ENCODE measurements around the gene DNHD1.

Gene DNHD1

DNA sequence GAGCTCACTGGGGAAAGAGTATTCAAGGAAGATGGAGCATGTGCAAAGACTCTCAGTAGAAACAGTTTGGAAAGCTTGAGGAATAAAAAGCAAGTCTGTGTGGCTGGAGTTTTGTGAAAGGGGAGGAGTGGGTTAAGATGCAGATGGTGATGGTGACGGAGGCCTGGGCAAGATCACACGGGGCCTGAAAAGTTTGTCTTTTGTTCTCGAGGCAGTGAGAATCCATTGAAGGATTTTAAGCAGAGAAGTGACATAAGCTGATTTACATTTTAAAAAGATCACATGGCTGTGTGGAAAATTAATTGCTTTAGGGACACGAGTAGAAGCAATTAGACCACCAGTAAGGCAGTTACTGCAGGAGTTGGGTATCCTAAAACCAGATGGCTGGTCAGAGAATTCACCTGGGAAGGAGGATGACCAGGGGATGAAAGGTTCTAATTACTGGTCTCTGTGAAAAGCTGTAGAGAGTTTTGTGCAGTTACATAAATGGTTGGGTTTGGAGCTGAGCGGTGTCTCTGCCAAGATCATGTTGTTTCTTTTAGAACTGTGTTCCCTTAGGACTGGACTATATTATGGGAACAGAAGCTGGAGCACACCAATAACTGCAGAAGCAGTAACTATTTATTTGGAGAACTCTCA, 99.3 kb downstream of the DNHD1 start:
- H3K36me3 ChIP-seq (ENCODE audit: control insufficient read depth, low read length) = peaks cover 93% of the 10 kb centered on the region
- H3K27me3 ChIP-seq (ENCODE audit: control insufficient read depth, low read length) = no peaks in the 10 kb centered on the region
- H4K20me1 ChIP-seq (ENCODE audit: control insufficient read depth, insufficient read depth, low read depth, low read length) = peaks cover 6% of the 10 kb centered on the region; the same call in 1 of the 2 replicates
- H3K9me3 ChIP-seq (ENCODE audit: control insufficient read depth, insufficient read depth, low read length) = no peaks in the 10 kb centered on the region
- no peak overlapping the region for H3K27ac ChIP-seq (ENCODE audit: low read depth, low read length)
- no peaks in the 10 kb centered on the region for H3K9me2 ChIP-seq (replicated peaks; ENCODE audit: control insufficient read depth, low read length)
- H3K4me2 ChIP-seq (ENCODE audit: low read length) = no peak overlapping the region
- no peak for TF ChIP-seq EZH2phosphoT487 (IDR thresholded peaks at IDR 0.05; ENCODE audit: borderline replicate concordance, low read length)
- TF ChIP-seq, protein P1, sequence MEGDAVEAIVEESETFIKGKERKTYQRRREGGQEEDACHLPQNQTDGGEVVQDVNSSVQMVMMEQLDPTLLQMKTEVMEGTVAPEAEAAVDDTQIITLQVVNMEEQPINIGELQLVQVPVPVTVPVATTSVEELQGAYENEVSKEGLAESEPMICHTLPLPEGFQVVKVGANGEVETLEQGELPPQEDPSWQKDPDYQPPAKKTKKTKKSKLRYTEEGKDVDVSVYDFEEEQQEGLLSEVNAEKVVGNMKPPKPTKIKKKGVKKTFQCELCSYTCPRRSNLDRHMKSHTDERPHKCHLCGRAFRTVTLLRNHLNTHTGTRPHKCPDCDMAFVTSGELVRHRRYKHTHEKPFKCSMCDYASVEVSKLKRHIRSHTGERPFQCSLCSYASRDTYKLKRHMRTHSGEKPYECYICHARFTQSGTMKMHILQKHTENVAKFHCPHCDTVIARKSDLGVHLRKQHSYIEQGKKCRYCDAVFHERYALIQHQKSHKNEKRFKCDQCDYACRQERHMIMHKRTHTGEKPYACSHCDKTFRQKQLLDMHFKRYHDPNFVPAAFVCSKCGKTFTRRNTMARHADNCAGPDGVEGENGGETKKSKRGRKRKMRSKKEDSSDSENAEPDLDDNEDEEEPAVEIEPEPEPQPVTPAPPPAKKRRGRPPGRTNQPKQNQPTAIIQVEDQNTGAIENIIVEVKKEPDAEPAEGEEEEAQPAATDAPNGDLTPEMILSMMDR (IDR thresholded peaks at IDR 0.05; ENCODE audit: low read depth, low read length, poor library complexity, severe bottlenecking) = no peak
- H3K79me2 ChIP-seq (ENCODE audit: control insufficient read depth, low read length) = peaks cover 44% of the 10 kb centered on the region
- H3F3A ChIP-seq (ENCODE audit: control insufficient read depth, insufficient read depth) = peaks cover 5% of the 10 kb centered on the region; the same call in 1 of the 2 replicates
- H3K4me1 ChIP-seq (ENCODE audit: control insufficient read depth, low read length) = no peaks in the 10 kb centered on the region; the same call in 1 of the 2 replicates
- H3K4me3 ChIP-seq (ENCODE audit: low read length) = no peak overlapping the region

DNA sequence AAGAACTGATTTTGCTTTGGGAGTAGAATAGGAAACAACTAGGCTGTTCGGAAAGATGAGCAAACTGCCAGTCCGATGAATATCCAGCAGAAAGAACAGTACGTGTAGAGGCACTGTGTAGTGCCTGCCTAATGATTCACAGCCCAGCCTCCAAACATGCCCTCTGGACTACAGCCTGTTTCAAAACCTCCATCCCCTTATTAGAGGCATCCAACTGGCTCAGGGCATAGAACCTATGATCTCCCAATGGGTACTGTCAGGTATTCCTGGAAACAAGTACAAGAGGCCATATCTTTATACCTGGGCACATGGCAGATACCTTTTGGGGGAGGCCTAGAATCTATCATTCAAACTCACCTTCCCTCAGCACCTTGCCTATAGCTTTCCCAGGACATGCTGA, 101.5 kb downstream of the DNHD1 start:
- Histone ChIP-seq H3K4me1 (ENCODE audit: control insufficient read depth, low read length) (peaks cover 11% of the 10 kb centered on the region), H3K36me3 (ENCODE audit: control insufficient read depth, low read length) (peaks cover 91% of the 10 kb centered on the region), H3K9me2 (replicated peaks; ENCODE audit: control insufficient read depth, low read length) (no peaks in the 10 kb centered on the region), H3K27me3 (ENCODE audit: control insufficient read depth, low read length) (no peaks in the 10 kb centered on the region), H3K27ac (ENCODE audit: low read depth, low read length) (no peak overlapping the region), H4K20me1 (ENCODE audit: control insufficient read depth, insufficient read depth, low read depth, low read length) (peaks cover 14% of the 10 kb centered on the region), H3K4me2 (ENCODE audit: low read length) (no peak overlapping the region), H3K79me2 (ENCODE audit: control insufficient read depth, low read length) (peaks cover 66% of the 10 kb centered on the region), H3K4me3 (ENCODE audit: low read length) (no peak overlapping the region), H3F3A (ENCODE audit: control insufficient read depth, insufficient read depth) (peaks cover 3% of the 10 kb centered on the region; the same call in 1 of the 2 replicates), H3K9me3 (ENCODE audit: control insufficient read depth, insufficient read depth, low read length) (no peaks in the 10 kb centered on the region)
- TF ChIP-seq, protein P1 (IDR thresholded peaks at IDR 0.05; ENCODE audit: low read depth, low read length, poor library complexity, severe bottlenecking) = no peak
- TF ChIP-seq EZH2phosphoT487 (IDR thresholded peaks at IDR 0.05; ENCODE audit: borderline replicate concordance, low read length) = no peak

DNA sequence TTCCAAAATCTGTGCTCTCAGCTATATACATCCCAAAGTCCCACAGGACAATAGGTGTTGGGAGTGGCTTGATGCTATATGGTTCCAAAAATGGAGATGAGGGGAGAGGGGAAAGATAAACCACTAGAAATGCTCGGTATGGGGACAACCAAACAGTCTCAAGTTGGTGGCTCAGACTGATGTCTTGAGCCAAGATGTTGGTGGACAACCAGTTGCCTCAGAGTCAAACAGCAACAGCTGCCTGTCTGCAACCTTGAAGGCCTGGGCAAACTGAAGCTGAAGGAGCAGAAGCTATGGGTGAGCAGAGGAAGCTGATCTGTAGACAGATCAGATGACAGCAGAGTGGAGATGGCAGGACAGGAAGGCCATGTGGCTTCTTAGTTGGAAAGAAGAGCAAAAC, 102.4 kb downstream of the DNHD1 start:
- H4K20me1 ChIP-seq (ENCODE audit: control insufficient read depth, insufficient read depth, low read depth, low read length) = peaks cover 14% of the 10 kb centered on the region

More for the DNA sequence above, 102.4 kb downstream of the DNHD1 start:
- no peaks in the 10 kb centered on the region for H3K9me3 ChIP-seq (ENCODE audit: control insufficient read depth, insufficient read depth, low read length)
- H3K27me3 ChIP-seq (ENCODE audit: control insufficient read depth, low read length) = no peaks in the 10 kb centered on the region
- H3K9me2 ChIP-seq (replicated peaks; ENCODE audit: control insufficient read depth, low read length) = no peaks in the 10 kb centered on the region
- H3K36me3 ChIP-seq (ENCODE audit: control insufficient read depth, low read length) = peaks cover 86% of the 10 kb centered on the region
- peaks cover 70% of the 10 kb centered on the region for H3K79me2 ChIP-seq (ENCODE audit: control insufficient read depth, low read length)
- no peak overlapping the region for H3K4me3 ChIP-seq (ENCODE audit: low read length)
- no peak overlapping the region for H3K4me2 ChIP-seq (ENCODE audit: low read length)
- H3F3A ChIP-seq (ENCODE audit: control insufficient read depth, insufficient read depth) = peaks cover 3% of the 10 kb centered on the region; the same call in 1 of the 2 replicates
- no peak for TF ChIP-seq EZH2phosphoT487 (IDR thresholded peaks at IDR 0.05; ENCODE audit: borderline replicate concordance, low read length)
- TF ChIP-seq, protein P1 (IDR thresholded peaks at IDR 0.05; ENCODE audit: low read depth, low read length, poor library complexity, severe bottlenecking) = no peak
- no peak overlapping the region for H3K27ac ChIP-seq (ENCODE audit: low read depth, low read length)
- peaks cover 12% of the 10 kb centered on the region for H3K4me1 ChIP-seq (ENCODE audit: control insufficient read depth, low read length)

All from DOHH2 (cell line).